Endothelial cell of umbilical vein (primary cell): ENCODE data around the gene OSBPL5. TPM values are rescaled to one million over a fixed set of nuclear protein-coding genes. Genes with fewer than 3 reads are reported as not detected.

ENCODE experiments used
- BruUV-seq: library from RNA; stranded (reverse); fragments of 400-500 nt; replicated peaks from 2 replicates; lab custom pipeline; 2021; lab: Mats Ljungman, UMichigan
- CTCF ChIA-PET: fragments of 300-600, 350-600 bp; sonication (Branson Sonifier 250); formaldehyde crosslinking; loops from one replicate; lab custom pipeline; 2021; ENCODE audit warnings: antibody characterized with exemption, inconsistent platforms; lab: Charles Lee
- POLR2A ChIA-PET: fragments of 300-600, 350-600 bp; sonication (Branson Sonifier 250); formaldehyde crosslinking; loops from one replicate; lab custom pipeline; 2021; ENCODE audit warnings: antibody characterized with exemption, inconsistent platforms; lab: Charles Lee
- DNase-seq: peaks from one replicate; pipeline ENCODE4 v3.0.0-alpha.2; 2011; ENCODE audit warnings: low read depth, low spot score
- FAIRE-seq: peaks from 2 replicates; lab custom pipeline; 2011; peaks lifted over from hg19 to GRCh38; lab: Jason Lieb, UNC
- H2AFZ ChIP-seq: 2 replicates; pipeline ENCODE4 v1.6.0; 2012; ENCODE audit warnings: low read depth, low read length, control low read depth, inconsistent platforms
- H3K27ac ChIP-seq: 2 replicates; pipeline ENCODE4 v1.5.1; 2011; ENCODE audit warnings: low read depth, mild to moderate bottlenecking, control low read depth, low read length, moderate library complexity; ENCODE audit not compliant: insufficient read depth
- H3K27me3 ChIP-seq, 2 experiments: 2 replicates each; pipeline versions ENCODE4 v1.6.0 to v1.6.1; 2011; ENCODE audit warnings: low read length in 2 of 2, mixed read lengths in 1 of 2; ENCODE audit not compliant: control insufficient read depth in 2 of 2, insufficient read depth in 2 of 2
- H3K36me3 ChIP-seq, 2 experiments: 2 replicates in 1 of 2; 3 replicates in 1 of 2; pipeline ENCODE4 v1.5.1; 2011; ENCODE audit warnings: low read length in 2 of 2, mild to moderate bottlenecking in 1 of 2, moderate library complexity in 1 of 2; ENCODE audit not compliant: control insufficient read depth in 2 of 2, insufficient read depth in 2 of 2; ENCODE audit errors: extremely low read depth in 1 of 2
- H3K4me1 ChIP-seq: 3 replicates; pipeline ENCODE4 v1.5.1; 2011; ENCODE audit warnings: mild to moderate bottlenecking, low read length; ENCODE audit not compliant: control insufficient read depth, insufficient read depth; ENCODE audit errors: extremely low read depth
- H3K4me2 ChIP-seq: 2 replicates; pipeline ENCODE4 v1.6.1; 2011; ENCODE audit warnings: low read length, control low read depth, mixed read lengths; ENCODE audit not compliant: insufficient read depth
- H3K4me3 ChIP-seq, 3 experiments: fragments of 200-600 bp in 1 of 3; sonication (generic), shearing (Covaris generic) in 1 of 3; replicated peaks in 1 of 3; 2 replicates each; pipeline ENCODE4 v1.5.1; 2011 to 2016; ENCODE audit warnings: control low read depth in 3 of 3, low read length in 3 of 3, mild to moderate bottlenecking in 2 of 3, inconsistent platforms in 1 of 3, low read depth in 1 of 3, moderate library complexity in 1 of 3; ENCODE audit not compliant: insufficient read depth in 1 of 3
- H3K79me2 ChIP-seq: 2 replicates; pipeline ENCODE4 v1.6.0; 2012; ENCODE audit warnings: low read length, inconsistent platforms; ENCODE audit not compliant: control insufficient read depth, insufficient read depth
- H3K9ac ChIP-seq: replicated peaks from 2 replicates; pipeline ENCODE3; 2011; ENCODE audit warnings: low read length, control low read depth; ENCODE audit not compliant: insufficient read depth; ENCODE audit errors: extremely low read depth
- H3K9me1 ChIP-seq: replicated peaks from 3 replicates; pipeline ENCODE4 v1.6.0; 2011; ENCODE audit warnings: mild to moderate bottlenecking, low read length; ENCODE audit not compliant: control insufficient read depth, insufficient read depth; ENCODE audit errors: extremely low read depth
- H3K9me3 ChIP-seq: replicated peaks from 2 replicates; pipeline ENCODE4 v1.5.1; 2012; ENCODE audit warnings: low read length, inconsistent platforms; ENCODE audit not compliant: control insufficient read depth, insufficient read depth
- H4K20me1 ChIP-seq: replicated peaks from 2 replicates; pipeline ENCODE3; 2011; ENCODE audit warnings: mild to moderate bottlenecking, low read length; ENCODE audit not compliant: control insufficient read depth, insufficient read depth; ENCODE audit errors: extremely low read depth
- EZH2 ChIP-seq: IDR thresholded peaks from 2 replicates; pipeline ENCODE4 v1.6.1; 2012; ENCODE audit warnings: borderline replicate concordance, low read depth, mild to moderate bottlenecking, moderate library complexity, low read length, inconsistent platforms; ENCODE audit not compliant: severe bottlenecking
- GATA2 ChIP-seq: IDR thresholded peaks from 2 replicates; pipeline ENCODE4 v1.7.0; 2011; ENCODE audit warnings: low read depth, mild to moderate bottlenecking, moderate library complexity, mixed read lengths, low read length; ENCODE audit not compliant: insufficient read length, insufficient read depth
- JUN ChIP-seq: IDR thresholded peaks from 2 replicates; pipeline ENCODE4 v1.6.1; 2011; ENCODE audit warnings: borderline replicate concordance, low read depth; ENCODE audit not compliant: insufficient read length, insufficient read depth
- MAX ChIP-seq: IDR thresholded peaks from 2 replicates; pipeline ENCODE4 v1.6.1; 2011; ENCODE audit not compliant: insufficient read depth, insufficient read length
- MYC ChIP-seq: IDR thresholded peaks from one replicate; pipeline ENCODE4 v1.6.1; 2011; ENCODE audit warnings: mild to moderate bottlenecking, low read depth, low read length
- POLR2A ChIP-seq: IDR thresholded peaks from 2 replicates; pipeline ENCODE4 v1.6.1; 2012; ENCODE audit warnings: low read depth, mild to moderate bottlenecking, control low read depth, low read length
- POLR2AphosphoS5 ChIP-seq: IDR thresholded peaks from 2 replicates; pipeline ENCODE4 v1.6.1; 2012; ENCODE audit warnings: low read depth, mild to moderate bottlenecking, control low read depth, low read length, moderate library complexity; ENCODE audit not compliant: insufficient read depth
- dilution Hi-C: fragments of 300-500 bp; cut with MboI; formaldehyde crosslinking; loops from one replicate; pipeline ENCODE4 v1.15.0; 2019; ENCODE audit warnings: low sequenced_read_pairs; ENCODE audit not compliant: extremely low pct_ligation_motif_present
- intact Hi-C: fragments of 100-400 bp; cut with micrococcal nuclease; formaldehyde crosslinking; loops from one replicate; pipeline ENCODE4 v1.10.0; 2022
- polyA plus RNA-seq, 4 experiments: library from polyadenylated mRNA; depleted of rRNA in 3 of 4; stranded (reverse) in 3 of 4; unstranded in 1 of 4; fragments of >200 nt; gene quantifications; 2 replicates each; pipeline versions ENCODE4 v1.2.1 to v1.2.3, GENCODE V29; 2011 to 2012; ENCODE audit warnings: missing spikeins in 1 of 4
- total RNA-seq: library from RNA; stranded (reverse); gene quantifications from 2 replicates; pipeline ENCODE4 v1.2.3, GENCODE V29; 2021
- TF ChIP-seq, protein P1 (sequence below), 2 donors: IDR thresholded peaks; 1 replicate in 1 of 2; 2 replicates in 1 of 2; pipeline ENCODE4 v1.5.1; 2011; ENCODE audit warnings: low read length in 2 of 2, mild to moderate bottlenecking in 2 of 2, moderate library complexity in 2 of 2, control low read depth in 1 of 2, inconsistent platforms in 1 of 2, low read depth in 1 of 2; ENCODE audit not compliant: insufficient read depth in 1 of 2; ENCODE audit errors: extremely low read depth in 1 of 2

OSBPL5 gene
- total and polyA plus RNA-seq, 2 donors (not counting 3 experiments of a cell fraction or from before 2014, with no cell fraction given) = 8.7 to 37.7 TPM

GRCh38 chr11:3130269-3131071, 34.6 kb downstream of the OSBPL5 start:
- no peaks in the 10 kb centered on the region for H4K20me1 ChIP-seq
- TF ChIP-seq EZH2 (no peak), POLR2AphosphoS5 (no peak), MAX (no peak), JUN (no peak), POLR2A (no peak), GATA2 (no peak), MYC (no peak)
- TF ChIP-seq, protein P1, sequence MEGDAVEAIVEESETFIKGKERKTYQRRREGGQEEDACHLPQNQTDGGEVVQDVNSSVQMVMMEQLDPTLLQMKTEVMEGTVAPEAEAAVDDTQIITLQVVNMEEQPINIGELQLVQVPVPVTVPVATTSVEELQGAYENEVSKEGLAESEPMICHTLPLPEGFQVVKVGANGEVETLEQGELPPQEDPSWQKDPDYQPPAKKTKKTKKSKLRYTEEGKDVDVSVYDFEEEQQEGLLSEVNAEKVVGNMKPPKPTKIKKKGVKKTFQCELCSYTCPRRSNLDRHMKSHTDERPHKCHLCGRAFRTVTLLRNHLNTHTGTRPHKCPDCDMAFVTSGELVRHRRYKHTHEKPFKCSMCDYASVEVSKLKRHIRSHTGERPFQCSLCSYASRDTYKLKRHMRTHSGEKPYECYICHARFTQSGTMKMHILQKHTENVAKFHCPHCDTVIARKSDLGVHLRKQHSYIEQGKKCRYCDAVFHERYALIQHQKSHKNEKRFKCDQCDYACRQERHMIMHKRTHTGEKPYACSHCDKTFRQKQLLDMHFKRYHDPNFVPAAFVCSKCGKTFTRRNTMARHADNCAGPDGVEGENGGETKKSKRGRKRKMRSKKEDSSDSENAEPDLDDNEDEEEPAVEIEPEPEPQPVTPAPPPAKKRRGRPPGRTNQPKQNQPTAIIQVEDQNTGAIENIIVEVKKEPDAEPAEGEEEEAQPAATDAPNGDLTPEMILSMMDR (IDR thresholded peaks at IDR 0.05; ENCODE audit: extremely low read depth in 1 of 2, insufficient read depth in 1 of 2, low read depth in 1 of 2, low read length in 2 of 2) = no peak
- intact Hi-C loops = no loop called here

More at GRCh38 chr11:3130269-3131071, 34.6 kb downstream of the OSBPL5 start:
- Histone ChIP-seq H3K9me1 (no peaks in the 10 kb centered on the region), H3K9ac (no peak overlapping the region), H3K4me3 (no peak overlapping the region), H3K79me2 (no peaks in the 10 kb centered on the region), H3K4me2 (no peak overlapping the region), H3K4me1 (peaks cover 13% of the 10 kb centered on the region), H3K9me3 (no peaks in the 10 kb centered on the region), H3K27ac (no peak overlapping the region), H3K27me3 (no peaks in the 10 kb centered on the region), H3K36me3 (no peaks in the 10 kb centered on the region), H2AFZ (no peak overlapping the region)
- ChIA-PET POLR2A (no interaction called here), CTCF (interaction anchor here (0.6 to 2.8 kb wide), 4 partner anchors 13 to 278 kb away, joined by 3 to 8 read pairs (median 3); no protein-coding TSS in a partner anchor)
- BruUV-seq = no TSS peak
- dilution Hi-C loops = no loop called here
- no peak for FAIRE-seq
- DNase-seq = no peak
